SK-N-SH (cell line): ENCODE data around the gene NSA2.

Experiments used
- ELF1 ChIP-seq: IDR thresholded peaks from 2 replicates; pipeline ENCODE4 v1.4.0; 2012
- EP300 ChIP-seq, 2 experiments: IDR thresholded peaks; 2 replicates each; pipeline versions ENCODE4 v1.4.0 to v1.6.1; 2012; ENCODE audit warnings: borderline replicate concordance in 1 of 2, low read depth in 1 of 2, low read length in 1 of 2
- FOXJ3 ChIP-seq: sonication (generic); formaldehyde crosslinking; IDR thresholded peaks from 2 replicates; pipeline ENCODE4 v1.5.1; 2020; ENCODE audit warnings: mild to moderate bottlenecking, missing genetic modification reagents
- RAD21 ChIP-seq: IDR thresholded peaks from 2 replicates; pipeline ENCODE4 v1.6.1; 2012; ENCODE audit warnings: mild to moderate bottlenecking, low read length
- RXRA ChIP-seq: IDR thresholded peaks from 2 replicates; pipeline ENCODE4 v1.4.0; 2012; ENCODE audit warnings: low read depth, mild to moderate bottlenecking, borderline replicate concordance
- TF ChIP-seq, protein P1 (sequence below): fragments of 200-600 bp; sonication (generic); IDR thresholded peaks from 2 replicates; pipeline ENCODE4 v1.6.1; 2017; ENCODE audit warnings: antibody characterized with exemption, mild to moderate bottlenecking, moderate library complexity
- TF ChIP-seq, protein P2 (sequence below): IDR thresholded peaks from 2 replicates; pipeline ENCODE4 v1.4.0; 2012; ENCODE audit warnings: low read depth, borderline replicate concordance

DNA sequence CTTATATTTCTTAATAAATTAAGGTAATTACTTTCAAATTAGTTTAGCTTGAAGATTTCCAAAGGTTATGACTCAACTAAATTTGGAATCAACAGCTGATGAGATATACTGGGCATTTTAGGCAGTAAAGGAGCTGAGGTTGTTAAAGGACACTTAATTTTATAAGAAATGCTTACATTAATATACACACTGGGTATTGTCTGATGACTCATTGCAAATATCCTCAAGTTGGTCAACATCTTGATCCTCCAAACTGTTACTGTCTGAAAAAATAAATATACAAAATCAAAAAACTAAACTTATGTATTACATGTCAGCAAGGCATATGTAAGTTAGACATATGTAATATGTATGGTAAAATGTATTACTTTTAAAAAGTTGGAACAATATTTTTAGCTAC is 3.5 kb upstream of the NSA2 start:
- TF ChIP-seq, protein P1, sequence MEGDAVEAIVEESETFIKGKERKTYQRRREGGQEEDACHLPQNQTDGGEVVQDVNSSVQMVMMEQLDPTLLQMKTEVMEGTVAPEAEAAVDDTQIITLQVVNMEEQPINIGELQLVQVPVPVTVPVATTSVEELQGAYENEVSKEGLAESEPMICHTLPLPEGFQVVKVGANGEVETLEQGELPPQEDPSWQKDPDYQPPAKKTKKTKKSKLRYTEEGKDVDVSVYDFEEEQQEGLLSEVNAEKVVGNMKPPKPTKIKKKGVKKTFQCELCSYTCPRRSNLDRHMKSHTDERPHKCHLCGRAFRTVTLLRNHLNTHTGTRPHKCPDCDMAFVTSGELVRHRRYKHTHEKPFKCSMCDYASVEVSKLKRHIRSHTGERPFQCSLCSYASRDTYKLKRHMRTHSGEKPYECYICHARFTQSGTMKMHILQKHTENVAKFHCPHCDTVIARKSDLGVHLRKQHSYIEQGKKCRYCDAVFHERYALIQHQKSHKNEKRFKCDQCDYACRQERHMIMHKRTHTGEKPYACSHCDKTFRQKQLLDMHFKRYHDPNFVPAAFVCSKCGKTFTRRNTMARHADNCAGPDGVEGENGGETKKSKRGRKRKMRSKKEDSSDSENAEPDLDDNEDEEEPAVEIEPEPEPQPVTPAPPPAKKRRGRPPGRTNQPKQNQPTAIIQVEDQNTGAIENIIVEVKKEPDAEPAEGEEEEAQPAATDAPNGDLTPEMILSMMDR: no peak
- TF ChIP-seq, protein P2, sequence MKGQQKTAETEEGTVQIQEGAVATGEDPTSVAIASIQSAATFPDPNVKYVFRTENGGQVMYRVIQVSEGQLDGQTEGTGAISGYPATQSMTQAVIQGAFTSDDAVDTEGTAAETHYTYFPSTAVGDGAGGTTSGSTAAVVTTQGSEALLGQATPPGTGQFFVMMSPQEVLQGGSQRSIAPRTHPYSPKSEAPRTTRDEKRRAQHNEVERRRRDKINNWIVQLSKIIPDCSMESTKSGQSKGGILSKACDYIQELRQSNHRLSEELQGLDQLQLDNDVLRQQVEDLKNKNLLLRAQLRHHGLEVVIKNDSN: no peak
- TF ChIP-seq RAD21 (no peak), FOXJ3 (no peak), EP300 (IDR thresholded peaks at IDR 0.05; ENCODE audit: borderline replicate concordance in 1 of 2, low read depth in 1 of 2, low read length in 1 of 2) (no peak), RXRA (no peak), ELF1 (no peak)
